Neural cell (in vitro differentiated cells): Measurements from ENCODE around the gene HAO2.

Experiments
- CTCF ChIP-seq: fragments of 450-650 bp; IDR thresholded peaks from 2 replicates; pipeline ENCODE4 v1.5.1; 2014; ENCODE audit warnings: antibody characterized with exemption, mild to moderate bottlenecking, moderate library complexity; ENCODE audit not compliant: poor library complexity, severe bottlenecking
- EZH2 ChIP-seq: fragments of 200-600, 300-800 bp; shearing (Covaris generic), sonication (generic); IDR thresholded peaks from 2 replicates; pipeline ENCODE4 v1.6.1; 2014; ENCODE audit warnings: antibody characterized with exemption, low read length, borderline replicate concordance, mild to moderate bottlenecking; ENCODE audit not compliant: insufficient read depth, poor library complexity, severe bottlenecking
- MXI1 ChIP-seq: fragments of 450-650 bp; conservative IDR thresholded peaks from 2 replicates; pipeline ENCODE4 v1.6.1; 2014; ENCODE audit warnings: antibody characterized with exemption, mild to moderate bottlenecking; ENCODE audit not compliant: poor library complexity, severe bottlenecking
- TAF1 ChIP-seq: IDR thresholded peaks from 2 replicates; pipeline ENCODE4 v1.6.1; 2012; ENCODE audit warnings: low read depth

DNA sequence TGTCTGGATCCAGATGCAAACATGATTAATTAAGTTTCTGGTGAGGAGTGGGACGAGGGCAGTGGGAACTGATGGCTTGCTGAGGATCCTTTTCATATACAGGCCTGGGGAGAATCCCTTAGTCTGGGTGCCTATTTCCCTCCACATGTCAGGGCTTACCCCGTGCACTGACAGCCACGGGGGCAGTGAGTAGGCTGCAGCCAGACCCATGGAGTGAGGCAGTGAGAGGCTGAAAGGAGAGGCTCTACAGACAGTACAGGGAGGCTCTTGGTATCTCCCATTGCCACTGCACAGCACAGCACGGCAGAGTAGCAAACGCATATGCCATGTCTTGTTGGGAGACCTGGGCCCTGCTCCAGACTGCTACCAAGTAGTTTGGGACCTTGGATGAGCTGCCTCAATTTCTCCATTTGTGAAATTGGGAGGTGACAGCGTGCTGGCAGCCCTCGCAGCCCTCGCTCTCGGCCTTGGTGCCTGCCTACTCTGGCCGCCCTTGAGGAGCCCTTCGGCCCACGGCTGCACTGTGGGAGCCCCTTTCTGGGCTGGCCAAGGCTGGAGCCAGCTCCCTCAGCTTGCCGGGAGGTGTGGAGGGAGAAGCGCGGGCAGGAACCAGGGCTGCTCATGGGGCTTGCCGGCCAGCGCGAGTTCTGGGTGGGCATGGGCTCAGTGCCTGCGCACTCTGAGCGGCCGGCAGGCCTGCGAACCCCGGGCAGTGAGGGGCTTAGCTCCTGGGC lies 35.3 kb upstream of the HAO2 start:
- TF ChIP-seq EZH2 = no peak
- no peak for TF ChIP-seq CTCF
- TF ChIP-seq MXI1 = no peak
- TF ChIP-seq TAF1 = no peak
